NK-92 (cell line): ENCODE measurements around the gene FAM83B.
"Not testable (repeated sequence)": the region's sequence is repeated elsewhere in the genome, so short reads cannot be mapped to it uniquely, and the experiment has no call there.

ENCODE experiments used
- DNase-seq: peaks from one replicate; lab custom pipeline; 2025; ENCODE audit not compliant: unreplicated experiment; lab: John Stamatoyannopoulos, UW

The FAM83B gene

DNA sequence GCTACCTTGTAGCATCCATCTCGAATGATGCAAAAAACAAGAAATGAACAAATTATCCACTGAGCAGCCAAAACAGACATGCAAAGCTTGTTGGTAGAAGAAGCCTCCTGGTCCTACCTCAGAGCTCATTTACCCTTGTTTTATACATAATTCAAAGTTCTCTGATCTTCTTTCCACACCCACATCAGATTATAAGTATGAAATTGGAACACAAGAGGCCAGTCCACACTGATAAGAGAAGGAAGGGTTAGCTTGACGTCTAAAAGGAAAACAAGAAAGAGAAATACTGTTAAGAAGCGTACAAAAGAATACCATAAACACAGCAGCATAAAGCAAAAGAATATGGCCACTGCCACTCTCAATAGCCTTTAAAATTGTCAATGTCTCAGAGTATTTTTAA, 49.7 kb downstream of the FAM83B start:
- DNase-seq: no peak

DNA sequence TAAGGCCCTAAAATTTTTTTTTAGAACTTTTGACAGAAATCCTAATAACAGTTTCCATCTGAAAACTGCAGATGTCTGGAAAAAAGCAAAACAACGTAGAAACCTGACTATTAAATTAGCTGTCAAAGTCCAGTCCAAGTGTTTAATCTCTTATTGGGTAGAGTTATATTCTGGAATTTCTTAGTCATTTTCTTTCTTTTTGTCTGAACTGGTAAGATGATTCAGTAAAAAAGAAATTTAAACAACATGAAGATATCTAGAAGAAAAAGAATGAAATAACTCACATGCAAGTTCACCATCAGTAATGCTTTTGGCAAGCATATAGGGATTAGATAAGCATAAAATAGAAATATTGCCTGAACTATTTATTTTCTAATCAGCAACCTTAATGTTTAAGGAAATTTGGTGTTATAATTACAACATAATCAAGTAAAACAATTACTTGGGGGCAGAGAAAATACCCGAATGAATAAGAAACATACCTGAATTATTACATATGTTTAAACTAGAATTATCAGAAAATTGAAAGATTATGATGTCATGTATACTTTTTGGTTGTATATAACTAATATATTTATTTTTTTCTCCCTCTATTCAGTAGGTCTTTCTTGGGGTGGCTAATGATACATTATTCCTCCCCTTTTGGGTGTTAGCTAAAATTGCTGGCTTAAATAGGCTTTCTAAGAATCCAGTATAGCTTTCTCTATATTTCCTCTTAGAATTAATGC, 51.1 kb downstream of the FAM83B start:
- DNase-seq: no peak

DNA sequence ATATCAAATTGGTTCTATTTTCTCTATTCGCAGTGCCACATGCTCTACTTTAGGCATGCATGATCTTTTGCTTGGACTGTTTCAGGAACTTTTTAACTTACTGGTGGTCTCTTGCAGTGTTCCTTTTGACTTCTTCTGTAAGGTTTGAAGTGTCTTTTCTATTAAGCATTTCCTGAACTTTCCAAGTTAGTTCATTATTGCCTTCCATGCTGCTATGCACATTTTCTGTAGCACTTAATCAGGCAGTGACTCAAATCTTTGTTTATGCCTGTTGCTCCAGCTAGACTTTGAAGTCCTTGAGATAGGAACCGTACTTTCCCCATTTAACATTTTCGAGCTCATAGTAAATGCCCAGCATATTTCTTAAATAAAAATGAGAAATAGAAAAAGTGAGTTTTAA, 52.2 kb downstream of the FAM83B start:
- DNase-seq: no peak

DNA sequence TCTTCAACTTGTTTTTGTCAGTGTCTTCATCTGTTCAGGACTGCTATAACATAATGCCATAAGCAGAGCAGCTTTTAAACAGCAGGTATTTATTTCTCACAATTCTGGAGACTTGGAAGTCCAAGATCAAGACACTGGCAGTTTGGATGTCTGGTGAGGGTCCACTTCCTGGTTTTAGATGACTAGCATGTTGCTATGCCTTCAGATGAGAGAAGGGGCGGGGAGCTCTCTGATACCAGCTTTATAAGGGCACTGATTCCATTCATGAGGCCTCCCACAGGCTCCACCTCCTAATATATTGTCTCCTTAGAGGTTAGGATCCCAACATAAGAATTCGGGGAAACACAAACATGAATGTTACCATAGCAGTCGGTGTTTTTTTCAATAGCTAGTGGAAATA, 52.9 kb downstream of the FAM83B start:
- DNase-seq: no peak

DNA sequence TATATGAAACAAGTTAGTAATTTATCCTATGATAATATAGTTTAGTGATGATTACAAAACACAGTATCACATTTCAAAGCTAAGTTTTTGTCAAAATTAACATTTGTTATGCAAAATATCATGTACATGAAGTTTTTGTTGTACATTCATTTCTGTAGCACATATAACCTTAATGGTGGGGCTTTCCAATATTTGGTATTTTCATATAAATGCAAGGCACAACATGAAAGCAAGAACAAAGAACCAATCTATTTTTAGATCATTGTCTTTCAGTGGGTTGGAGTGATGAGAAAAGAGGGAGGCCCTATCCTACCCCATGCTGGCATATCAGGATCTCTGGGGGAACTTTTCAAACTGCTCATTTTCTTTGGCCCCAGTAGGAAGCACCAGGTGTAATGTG, 53.4 kb downstream of the FAM83B start:
- no peak for DNase-seq

DNA sequence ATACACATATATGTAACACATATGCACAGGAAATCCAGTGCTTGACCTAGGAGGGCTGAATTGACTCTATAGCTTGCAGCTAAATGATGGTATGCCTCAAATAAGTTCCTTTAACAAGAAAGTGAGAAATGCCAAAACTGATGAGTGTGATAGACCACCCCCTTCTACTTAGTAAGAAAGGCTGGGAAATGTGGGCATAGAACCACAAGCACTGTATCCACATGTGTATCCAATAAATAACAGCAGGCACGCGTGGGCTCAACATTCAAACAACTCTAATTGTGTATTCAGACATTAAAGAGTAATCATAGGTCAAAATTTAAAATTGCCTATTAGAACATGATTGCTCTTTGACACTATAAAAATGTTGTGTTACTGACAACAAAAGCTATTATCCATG, 54.1 kb downstream of the FAM83B start:
- no peak for DNase-seq

DNA sequence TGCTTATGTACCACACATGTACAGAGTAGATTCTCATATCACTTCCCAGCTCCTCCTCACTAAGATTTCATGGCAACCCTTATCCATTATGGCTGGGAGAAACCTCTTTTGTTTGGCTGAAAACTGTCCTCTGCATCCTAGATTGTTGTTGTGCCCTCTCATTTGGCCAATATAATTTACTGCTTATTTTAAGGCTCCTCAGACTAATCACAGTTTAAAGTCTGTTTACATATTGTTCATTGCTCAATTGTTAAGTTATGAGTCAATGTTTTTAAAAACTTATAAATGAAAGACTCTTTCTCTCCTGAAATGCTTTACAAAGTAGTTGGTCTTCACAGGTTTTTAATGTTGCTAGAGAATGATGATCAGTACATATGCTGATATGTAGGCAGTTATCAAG, 57.3 kb downstream of the FAM83B start:
- DNase-seq: no peak

DNA sequence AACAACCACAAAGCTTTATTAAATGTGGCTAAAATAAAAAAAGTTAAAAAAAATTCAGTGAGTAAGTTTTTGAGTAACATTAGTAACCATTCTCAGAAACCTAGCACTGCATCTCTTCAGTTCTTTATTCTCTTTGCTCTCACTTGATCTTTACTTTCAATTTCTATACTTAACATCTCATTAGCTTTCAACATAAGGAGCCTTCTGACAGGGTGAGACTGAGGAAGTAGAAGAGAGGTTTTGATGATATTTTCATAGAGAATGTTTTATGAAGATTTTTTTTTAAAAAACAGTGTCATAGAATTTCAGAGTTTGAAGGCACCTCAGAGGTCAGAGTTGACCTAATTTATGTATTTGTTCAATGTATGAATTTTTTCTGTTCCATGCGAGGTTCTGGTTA, 60.8 kb downstream of the FAM83B start:
- no peak for DNase-seq

DNA sequence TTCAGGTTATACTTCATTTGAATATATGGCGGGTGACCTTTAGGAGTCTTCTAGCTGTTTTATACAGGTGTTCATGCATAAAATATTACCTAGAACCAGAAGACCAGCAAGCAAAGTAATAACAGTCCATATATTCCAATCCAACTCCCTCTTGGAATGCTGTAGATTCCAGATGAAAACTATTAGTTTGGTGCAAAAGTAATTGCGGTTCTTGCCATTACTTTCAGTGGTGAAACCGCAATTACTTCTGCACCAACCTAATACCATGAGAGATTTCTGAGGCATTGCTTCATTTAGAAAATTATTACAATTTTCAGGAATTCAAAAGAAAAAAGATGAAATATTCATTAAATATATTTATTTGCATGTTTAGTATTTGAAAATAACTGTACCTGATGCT, 62.6 kb downstream of the FAM83B start:
- DNase-seq: no peak

DNA sequence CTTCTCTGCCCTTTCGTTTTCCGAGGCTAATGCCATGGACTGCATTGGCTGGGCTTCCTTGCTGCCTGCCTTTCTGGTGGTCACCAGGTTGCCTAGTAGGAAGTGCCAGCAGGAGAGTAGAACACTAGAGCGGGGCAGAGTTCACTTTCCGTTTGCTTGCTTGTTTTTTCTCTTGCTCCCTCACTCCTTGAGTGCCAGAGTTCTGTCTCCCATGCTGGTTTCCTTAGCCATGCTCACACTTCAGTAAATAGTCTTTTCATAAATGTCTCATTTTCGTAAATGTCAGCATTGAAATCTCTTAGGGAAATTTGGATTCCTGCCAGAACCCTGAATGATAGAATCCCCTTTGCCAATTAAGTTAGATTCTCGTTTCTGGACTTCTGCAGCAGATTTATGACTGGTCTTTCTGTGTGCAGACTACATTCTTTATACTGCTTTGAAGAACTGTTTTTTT, 63.9 kb downstream of the FAM83B start:
- DNase-seq: no peak

DNA sequence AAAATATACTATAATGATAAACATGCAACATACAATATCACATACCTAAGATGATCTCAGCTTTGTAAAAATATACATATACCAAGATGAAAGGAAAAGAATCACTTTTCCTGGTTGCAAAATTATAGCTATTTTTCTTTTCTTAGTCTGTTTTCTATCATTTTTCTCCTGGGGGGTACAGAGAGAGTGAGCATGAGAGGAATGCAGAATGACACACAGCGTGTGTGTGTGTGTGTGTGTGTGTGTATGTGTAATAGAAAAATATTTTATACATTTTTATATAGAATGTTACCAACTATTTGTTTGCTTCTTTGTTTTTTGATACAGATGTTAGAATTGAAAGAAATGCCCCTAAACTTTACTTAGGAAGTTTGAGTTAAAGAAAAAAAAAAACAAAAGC, 64.3 kb downstream of the FAM83B start:
- no peak for DNase-seq

DNA sequence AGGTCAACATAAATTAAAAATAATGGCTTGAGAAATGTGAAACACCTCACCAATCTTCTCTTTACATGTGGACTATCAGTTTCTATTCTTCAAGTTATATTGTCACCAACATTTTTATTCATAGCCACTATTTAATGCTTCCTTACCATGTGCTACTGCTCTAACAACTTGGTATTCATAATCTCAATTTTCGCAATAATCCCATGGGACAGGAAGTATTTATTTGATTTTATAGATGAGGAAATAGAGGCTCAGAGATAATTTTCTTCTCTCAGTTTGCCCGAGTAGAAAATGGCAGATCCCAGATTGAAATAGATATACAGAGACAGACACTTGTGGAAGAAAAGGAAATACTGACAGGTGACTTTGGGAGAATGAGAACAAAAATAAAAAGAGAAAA, 66.6 kb downstream of the FAM83B start:
- DNase-seq: no peak

DNA sequence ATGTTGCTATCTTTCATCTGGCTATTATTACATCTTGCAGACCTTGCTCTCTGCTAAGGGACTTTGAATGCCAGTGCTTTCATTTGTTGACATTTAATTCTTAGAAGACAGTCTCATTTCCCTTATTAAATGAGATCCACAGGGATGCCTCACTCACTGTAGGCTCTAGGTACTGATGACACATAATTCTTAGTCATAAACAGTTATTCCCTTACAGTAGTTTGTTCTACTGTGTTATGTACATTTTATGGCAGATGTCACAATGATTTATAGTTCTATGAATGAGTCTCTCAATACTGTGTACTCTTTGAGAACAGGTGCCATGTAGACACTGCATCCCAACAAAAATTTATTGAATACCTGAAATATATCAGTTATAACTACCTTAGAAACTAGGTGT, 70.3 kb downstream of the FAM83B start:
- no peak for DNase-seq

DNA sequence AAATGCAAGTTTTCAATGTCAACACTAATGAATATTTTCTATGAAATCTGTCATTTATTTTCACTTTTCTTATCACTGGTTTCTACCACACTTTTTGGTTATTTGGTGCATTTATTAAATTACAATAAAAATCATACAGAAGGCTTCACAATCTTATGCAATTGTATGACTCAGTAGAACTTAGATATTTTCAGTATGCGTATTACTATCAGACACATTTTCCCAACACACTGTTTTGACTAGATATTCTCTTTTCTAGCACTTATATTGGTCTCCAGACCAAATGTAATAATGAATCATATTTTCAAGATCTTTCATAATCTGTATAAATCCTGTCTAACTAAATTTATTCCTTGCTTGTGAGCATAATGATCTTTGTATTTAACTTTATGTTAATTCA, 74.1 kb downstream of the FAM83B start:
- no peak for DNase-seq

DNA sequence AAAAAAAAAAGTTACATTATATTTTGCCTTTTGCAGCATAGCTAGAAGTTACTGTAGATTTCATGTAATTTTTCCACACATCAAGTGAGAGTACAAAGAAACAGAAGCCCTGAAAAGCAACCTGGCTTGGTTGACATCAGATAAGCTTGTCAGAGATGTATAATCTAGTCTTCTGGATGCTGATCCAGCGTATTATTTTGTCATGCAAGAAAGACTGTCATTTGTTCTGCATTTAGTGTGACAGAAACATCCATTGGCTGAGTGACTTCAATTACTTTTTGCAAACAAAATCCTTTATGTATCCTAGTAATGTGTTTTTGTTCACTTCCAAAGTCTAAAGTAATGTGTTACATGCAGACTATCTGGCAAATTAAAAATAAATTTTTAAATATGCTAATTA, 75.3 kb downstream of the FAM83B start:
- DNase-seq: no peak

DNA sequence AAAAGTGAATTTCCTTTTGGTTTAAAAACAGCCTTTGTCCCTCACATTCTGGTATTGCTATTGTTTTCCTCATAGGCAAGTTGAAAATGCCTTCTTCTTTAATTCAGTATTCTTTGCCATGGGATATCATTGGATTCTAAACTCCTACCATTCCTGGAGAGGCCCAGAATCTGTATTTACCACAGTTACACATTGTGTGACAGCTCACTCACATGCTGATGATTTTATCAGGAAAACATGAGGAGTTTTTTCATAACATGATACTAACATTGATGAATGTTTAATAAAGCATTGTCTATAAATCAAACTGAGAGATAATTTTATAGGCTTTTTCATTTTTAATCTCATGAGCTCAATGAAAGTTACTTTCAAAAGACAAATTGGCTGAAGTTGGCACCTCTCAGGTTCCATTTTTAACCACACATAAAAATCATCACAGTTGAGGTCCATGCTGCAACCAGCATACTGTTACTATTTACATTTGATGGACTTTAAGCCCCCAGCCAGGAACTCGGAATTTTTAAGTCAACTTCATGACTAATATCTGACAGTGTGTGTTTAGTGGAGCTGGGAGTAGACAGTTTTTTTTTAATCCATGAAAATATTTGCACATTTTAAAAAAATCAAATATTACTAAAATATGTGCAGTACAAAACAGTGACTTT, 82.8 kb downstream of the FAM83B start:
- no peak for DNase-seq

DNA sequence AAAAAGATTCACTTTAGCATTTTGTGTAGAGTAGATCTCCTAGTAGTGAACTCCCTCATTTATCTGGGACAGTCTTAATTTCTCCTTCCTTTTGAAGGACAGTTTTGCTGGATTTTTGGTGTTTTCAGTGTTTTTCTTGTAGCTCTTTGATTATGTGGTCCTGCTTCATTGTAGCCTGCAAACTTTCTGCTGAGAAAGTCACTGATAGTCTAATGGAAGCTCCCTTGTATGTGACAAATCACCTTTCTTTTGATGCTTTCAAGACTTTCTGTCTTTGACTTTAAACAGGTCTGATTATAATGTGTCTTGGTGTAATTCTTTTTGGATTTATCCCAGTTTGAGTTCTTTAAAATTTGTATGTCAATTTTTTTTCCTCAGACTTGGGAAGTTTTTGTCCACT, 86.1 kb downstream of the FAM83B start:
- DNase-seq: no peak

DNA sequence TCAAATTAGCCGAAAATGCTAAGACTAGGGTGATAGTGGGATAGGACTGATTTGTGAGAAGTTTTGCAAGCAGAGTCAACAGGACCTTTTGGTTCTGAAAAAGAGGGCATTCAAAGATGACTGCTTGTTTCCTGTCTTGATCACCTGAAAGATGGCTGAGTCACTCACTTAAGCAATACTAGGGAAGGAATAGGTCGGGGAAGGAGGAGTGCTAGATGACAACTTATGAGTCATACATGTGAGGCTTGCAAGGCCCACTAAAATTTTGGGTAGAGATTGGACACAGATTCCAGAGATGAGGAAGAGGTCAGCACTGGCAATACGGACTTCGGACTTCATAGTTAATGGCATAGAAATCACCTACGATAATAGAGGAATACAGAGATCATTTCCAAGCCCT, 89.2 kb downstream of the FAM83B start:
- DNase-seq: no peak

DNA sequence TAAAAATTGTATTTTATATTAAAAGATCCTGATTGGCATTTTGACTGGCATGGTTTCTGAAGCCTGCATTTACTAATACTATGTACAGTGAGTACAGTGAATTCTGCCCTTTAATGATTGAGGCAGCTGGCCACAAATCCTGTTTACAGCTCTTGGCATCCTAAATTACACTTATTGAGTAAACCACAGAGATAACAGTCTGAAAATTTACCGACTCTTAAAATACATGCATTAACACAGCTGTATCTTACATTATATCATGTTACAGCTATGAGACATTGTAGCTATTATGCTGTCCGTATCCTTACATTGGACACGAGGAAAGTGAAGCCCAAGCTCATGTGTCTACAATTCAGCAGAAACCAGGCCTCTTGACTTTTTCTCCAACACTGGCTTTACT, 90.8 kb downstream of the FAM83B start:
- no peak for DNase-seq

DNA sequence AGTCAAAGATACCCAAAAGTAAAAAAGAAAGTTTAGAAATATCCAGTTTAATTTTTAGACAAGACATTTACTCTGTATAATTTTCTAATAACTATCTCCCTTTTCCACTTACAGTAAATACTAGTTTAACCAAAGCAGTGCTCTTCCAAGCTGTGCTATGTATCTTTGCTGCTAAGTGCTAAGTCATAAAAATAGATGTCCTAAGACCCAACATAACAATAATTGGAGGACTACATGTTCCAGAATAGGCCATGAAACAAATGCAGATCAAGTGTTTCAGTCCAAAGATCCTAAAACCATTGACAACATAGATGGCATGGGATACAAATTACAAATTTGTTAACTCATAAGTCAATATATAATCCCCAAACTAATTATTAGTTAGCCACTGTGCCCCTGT, 111.1 kb downstream of the FAM83B start:
- no peak for DNase-seq

DNA sequence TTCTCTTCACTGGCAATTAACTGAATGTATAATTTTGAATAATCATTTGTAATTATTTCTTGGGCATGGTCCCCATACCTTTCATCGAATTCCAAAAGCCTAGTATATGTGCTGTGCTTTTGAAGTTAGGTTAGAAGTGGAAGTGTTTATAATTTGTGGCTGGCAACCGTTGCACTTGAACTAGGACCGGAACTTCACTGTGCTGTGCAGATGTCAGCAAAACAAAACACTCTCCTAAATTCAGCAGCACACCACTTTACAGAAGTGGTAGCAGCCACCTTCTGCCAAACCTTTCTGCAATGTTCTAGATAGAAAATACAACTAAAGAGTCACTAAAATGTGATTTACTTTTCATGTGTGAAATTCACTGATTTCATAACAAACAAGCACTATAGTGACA, 111.9 kb downstream of the FAM83B start:
- no peak for DNase-seq

DNA sequence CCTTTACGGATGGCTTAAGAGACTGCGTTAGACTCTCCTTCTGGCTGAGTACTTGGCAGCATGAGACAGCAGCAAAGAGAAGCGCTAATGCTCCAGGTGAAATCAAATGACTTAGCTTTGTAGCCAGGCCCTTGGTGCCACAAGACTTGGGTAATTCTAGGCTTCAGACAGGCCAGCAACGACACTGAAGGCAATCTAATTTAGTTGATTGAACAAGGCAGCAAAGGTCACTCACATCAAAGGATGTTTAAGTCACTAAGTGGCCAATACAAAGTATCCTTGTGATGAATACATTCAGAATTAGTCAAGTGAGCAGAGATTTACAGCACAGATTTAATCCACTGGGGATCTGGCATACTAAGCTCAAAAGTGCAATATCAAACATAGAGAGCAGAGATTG, 113.2 kb downstream of the FAM83B start:
- DNase-seq: no peak

DNA sequence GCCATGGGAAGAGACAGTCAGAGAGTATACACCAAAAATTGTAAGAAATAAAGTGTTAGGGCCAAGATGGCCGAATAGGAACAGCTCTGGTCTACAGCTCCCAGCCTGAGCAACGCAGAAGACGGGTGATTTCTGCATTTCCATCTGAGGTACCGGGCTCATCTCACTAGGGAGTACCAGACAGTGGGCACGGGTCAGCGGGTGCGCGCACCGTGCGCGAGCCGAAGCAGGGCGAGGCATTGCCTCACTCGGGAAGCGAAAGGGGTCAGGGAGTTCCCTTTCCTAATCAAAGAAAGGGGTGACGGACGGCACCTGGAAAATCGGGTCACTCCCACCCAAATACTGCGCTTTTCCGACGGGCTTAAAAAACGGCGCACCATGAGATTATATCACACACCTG, 114.8 kb downstream of the FAM83B start:
- not testable (repeated sequence) for DNase-seq
